Endothelial cell (in vitro differentiated cells): Measurements from ENCODE around the gene IL1RAPL2. TPM values are rescaled to one million over a fixed set of nuclear protein-coding genes. Genes with fewer than 3 reads are reported as not detected.
"Not testable (repeated sequence)": the region's sequence is repeated elsewhere in the genome, so short reads cannot be mapped to it uniquely, and the experiment has no call there.

Experiments used
- DNase-seq: peaks from one replicate; pipeline ENCODE4 v3.0.0; 2021; ENCODE audit warnings: low spot score
- H3K27ac Mint-ChIP-seq: one replicate; pipeline ENCODE4 v1.8.0; 2021; ENCODE audit warnings: mixed read lengths, inconsistent platforms; ENCODE audit not compliant: unreplicated experiment
- H3K27me3 Mint-ChIP-seq: one replicate; pipeline ENCODE4 v1.8.0; 2021; ENCODE audit warnings: mild to moderate bottlenecking, moderate library complexity, mixed read lengths, inconsistent platforms; ENCODE audit not compliant: unreplicated experiment
- H3K36me3 Mint-ChIP-seq: one replicate; pipeline ENCODE4 v1.8.0; 2021; ENCODE audit warnings: mild to moderate bottlenecking, low read depth, mixed read lengths, inconsistent platforms; ENCODE audit not compliant: unreplicated experiment
- H3K4me1 Mint-ChIP-seq: one replicate; pipeline ENCODE4 v1.8.0; 2021; ENCODE audit warnings: mild to moderate bottlenecking, mixed read lengths, inconsistent platforms; ENCODE audit not compliant: unreplicated experiment
- H3K4me3 Mint-ChIP-seq: one replicate; pipeline ENCODE4 v1.8.0; 2021; ENCODE audit warnings: mild to moderate bottlenecking, mixed read lengths, inconsistent platforms; ENCODE audit not compliant: unreplicated experiment
- H3K9me3 Mint-ChIP-seq: one replicate; pipeline ENCODE4 v1.8.0; 2021; ENCODE audit warnings: mixed read lengths, inconsistent platforms; ENCODE audit not compliant: unreplicated experiment
- CTCF ChIP-seq: fragments of 200-600 bp; sonication (generic); IDR thresholded peaks from one replicate; pipeline ENCODE4 v1.5.0; 2021; ENCODE audit warnings: antibody characterized with exemption; ENCODE audit not compliant: unreplicated experiment
- total RNA-seq: library from RNA; stranded (reverse); fragmentation: NEBNext Ultra II Directional; extraction: Animal tissue kit (Norgen Biotek cat#: 25700); gene quantifications from one replicate; pipeline ENCODE4 v1.2.1, GENCODE V29; 2021; ENCODE audit not compliant: unreplicated experiment

IL1RAPL2 gene
- total RNA-seq, 1 donor from 2014 or later = 0.51 TPM

DNA sequence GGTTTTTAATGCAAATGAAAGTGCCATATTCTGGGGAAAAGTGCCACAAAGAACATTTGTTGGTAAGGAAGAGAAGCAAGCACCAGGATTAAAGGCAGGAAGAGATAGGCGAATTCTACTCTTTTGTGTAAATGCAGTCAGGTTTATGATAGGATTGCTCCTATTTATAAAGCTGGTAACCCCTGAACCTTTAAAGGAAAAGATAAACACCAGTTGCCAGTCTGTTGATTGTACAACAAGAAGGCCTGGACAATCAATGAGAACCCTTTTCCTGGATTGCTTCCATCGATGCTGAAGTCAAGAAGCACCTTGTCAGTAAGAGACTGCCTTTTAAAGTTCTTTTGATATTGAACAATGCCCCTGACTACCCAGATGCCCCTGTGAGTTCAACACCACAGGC, 1098.2 kb downstream of the IL1RAPL2 start:
- DNase-seq = no peak
- no peak overlapping the region for H3K27ac Mint-ChIP-seq
- H3K27me3 Mint-ChIP-seq = no peaks in the 10 kb centered on the region
- H3K4me3 Mint-ChIP-seq = no peak overlapping the region
- no peaks in the 10 kb centered on the region for H3K36me3 Mint-ChIP-seq
- no peaks in the 10 kb centered on the region for H3K4me1 Mint-ChIP-seq
- no peaks in the 10 kb centered on the region for H3K9me3 Mint-ChIP-seq
- TF ChIP-seq CTCF = no peak

GRCh38 chrX:105684288-105684687, 1118.3 kb downstream of the IL1RAPL2 start:
- not testable (repeated sequence) for DNase-seq, H3K9me3 Mint-ChIP-seq, H3K4me3 Mint-ChIP-seq, H3K27ac Mint-ChIP-seq, H3K4me1 Mint-ChIP-seq, H3K27me3 Mint-ChIP-seq, H3K36me3 Mint-ChIP-seq

- H3K27ac Mint-ChIP-seq = no peak overlapping the region
- no peak for TF ChIP-seq CTCF
- H3K27me3 Mint-ChIP-seq = no peaks in the 10 kb centered on the region
- H3K4me3 Mint-ChIP-seq = no peak overlapping the region
- H3K4me1 Mint-ChIP-seq = no peaks in the 10 kb centered on the region
- no peak for DNase-seq
- H3K36me3 Mint-ChIP-seq = no peaks in the 10 kb centered on the region
- H3K9me3 Mint-ChIP-seq = no peaks in the 10 kb centered on the region
These were observed 1128.8 kb downstream of the IL1RAPL2 start for GRCh38 chrX:105694839-105695238.

- no peak for TF ChIP-seq CTCF
- DNase-seq = no peak
- no peak overlapping the region for H3K4me3 Mint-ChIP-seq
- no peaks in the 10 kb centered on the region for H3K27me3 Mint-ChIP-seq
- H3K9me3 Mint-ChIP-seq = no peaks in the 10 kb centered on the region
- no peak overlapping the region for H3K27ac Mint-ChIP-seq
- H3K36me3 Mint-ChIP-seq = no peaks in the 10 kb centered on the region
- H3K4me1 Mint-ChIP-seq = no peaks in the 10 kb centered on the region
These were observed 1129.5 kb downstream of the IL1RAPL2 start for GRCh38 chrX:105695451-105695850.

DNA sequence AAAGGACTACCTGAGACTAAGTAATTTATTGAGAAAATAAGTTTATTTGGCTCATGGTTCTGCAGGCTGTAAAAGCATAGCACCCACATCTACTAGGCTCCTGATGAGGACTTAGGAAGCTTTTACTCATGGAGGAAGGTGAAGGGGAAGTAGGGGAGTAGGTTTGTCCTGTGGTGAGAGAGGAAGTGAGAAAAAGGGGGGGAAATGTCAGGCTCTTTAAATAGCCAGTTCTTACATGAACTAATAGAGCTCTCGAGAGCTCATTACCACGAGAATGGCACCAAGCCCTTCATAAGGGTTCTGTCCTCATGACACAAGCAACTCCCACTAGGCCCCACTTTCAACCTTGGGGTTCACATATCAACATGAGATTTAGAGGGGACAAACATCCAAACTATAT, 1130.9 kb downstream of the IL1RAPL2 start:
- Mint-ChIP-seq H3K4me1 (no peaks in the 10 kb centered on the region), H3K4me3 (no peak overlapping the region), H3K27ac (no peak overlapping the region), H3K36me3 (no peaks in the 10 kb centered on the region), H3K27me3 (no peaks in the 10 kb centered on the region), H3K9me3 (no peaks in the 10 kb centered on the region)
- no peak for DNase-seq
- no peak for TF ChIP-seq CTCF
